GM12878 (cell line): ENCODE data around the gene DCDC2.

ENCODE experiments used
- BRCA1 ChIP-seq: IDR thresholded peaks from 2 replicates; pipeline ENCODE4 v1.6.1; 2011; ENCODE audit warnings: low read depth, low read length, improper control_type of control experiment
- JUNB ChIP-seq: IDR thresholded peaks from 2 replicates; pipeline ENCODE4 v1.6.1; 2016; ENCODE audit warnings: antibody characterized with exemption, mild to moderate bottlenecking
- TF ChIP-seq, protein P1 (sequence below), 3 experiments: IDR thresholded peaks in 2 of 3; conservative IDR thresholded peaks in 1 of 3; 2 replicates each; pipeline ENCODE4 v1.5.1; 2011; ENCODE audit warnings: low read depth in 3 of 3, low read length in 3 of 3, mild to moderate bottlenecking in 3 of 3, control low read depth in 2 of 3, moderate library complexity in 2 of 3, inconsistent platforms in 1 of 3, mixed read lengths in 1 of 3; ENCODE audit not compliant: control insufficient read depth in 2 of 3, insufficient read depth in 1 of 3; ENCODE audit errors: extremely low read depth in 1 of 3

- TF ChIP-seq, protein P1, sequence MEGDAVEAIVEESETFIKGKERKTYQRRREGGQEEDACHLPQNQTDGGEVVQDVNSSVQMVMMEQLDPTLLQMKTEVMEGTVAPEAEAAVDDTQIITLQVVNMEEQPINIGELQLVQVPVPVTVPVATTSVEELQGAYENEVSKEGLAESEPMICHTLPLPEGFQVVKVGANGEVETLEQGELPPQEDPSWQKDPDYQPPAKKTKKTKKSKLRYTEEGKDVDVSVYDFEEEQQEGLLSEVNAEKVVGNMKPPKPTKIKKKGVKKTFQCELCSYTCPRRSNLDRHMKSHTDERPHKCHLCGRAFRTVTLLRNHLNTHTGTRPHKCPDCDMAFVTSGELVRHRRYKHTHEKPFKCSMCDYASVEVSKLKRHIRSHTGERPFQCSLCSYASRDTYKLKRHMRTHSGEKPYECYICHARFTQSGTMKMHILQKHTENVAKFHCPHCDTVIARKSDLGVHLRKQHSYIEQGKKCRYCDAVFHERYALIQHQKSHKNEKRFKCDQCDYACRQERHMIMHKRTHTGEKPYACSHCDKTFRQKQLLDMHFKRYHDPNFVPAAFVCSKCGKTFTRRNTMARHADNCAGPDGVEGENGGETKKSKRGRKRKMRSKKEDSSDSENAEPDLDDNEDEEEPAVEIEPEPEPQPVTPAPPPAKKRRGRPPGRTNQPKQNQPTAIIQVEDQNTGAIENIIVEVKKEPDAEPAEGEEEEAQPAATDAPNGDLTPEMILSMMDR (IDR thresholded peaks at IDR 0.05 in 2 of 3, conservative IDR thresholded peaks at IDR 0.05 in 1 of 3; ENCODE audit: control insufficient read depth in 2 of 3, extremely low read depth in 1 of 3, insufficient read depth in 1 of 3, low read depth in 3 of 3, low read length in 3 of 3), result no peak
- TF ChIP-seq JUNB, result no peak
- TF ChIP-seq BRCA1, result no peak
These were observed 231.9 kb downstream of the DCDC2 start, which contains the start of gene NRSN1 for GRCh38 chr6:24125980-24126379.
